Epithelial cell of prostate (primary cell): Measurements from ENCODE around the gene TRIM71.
"Not testable (repeated sequence)": the region's sequence is repeated elsewhere in the genome, so short reads cannot be mapped to it uniquely, and the experiment has no call there.

Experiments used
- DNase-seq: peaks from one replicate; pipeline ENCODE4 v3.0.0-alpha.2; 2011; ENCODE audit warnings: low read depth, low spot score
- H3K27ac ChIP-seq: fragments of 450-650 bp; 2 replicates; pipeline ENCODE4 v1.5.1; 2017; ENCODE audit warnings: mild to moderate bottlenecking

Gene TRIM71

GRCh38 chr3:32841867-32842470 lies 24.2 kb downstream of the TRIM71 start:
- no peak overlapping the region for H3K27ac ChIP-seq
- DNase-seq, result no peak

GRCh38 chr3:32842531-32842931 lies 24.7 kb downstream of the TRIM71 start:
- H3K27ac ChIP-seq, result no peak overlapping the region
- no peak for DNase-seq

DNA sequence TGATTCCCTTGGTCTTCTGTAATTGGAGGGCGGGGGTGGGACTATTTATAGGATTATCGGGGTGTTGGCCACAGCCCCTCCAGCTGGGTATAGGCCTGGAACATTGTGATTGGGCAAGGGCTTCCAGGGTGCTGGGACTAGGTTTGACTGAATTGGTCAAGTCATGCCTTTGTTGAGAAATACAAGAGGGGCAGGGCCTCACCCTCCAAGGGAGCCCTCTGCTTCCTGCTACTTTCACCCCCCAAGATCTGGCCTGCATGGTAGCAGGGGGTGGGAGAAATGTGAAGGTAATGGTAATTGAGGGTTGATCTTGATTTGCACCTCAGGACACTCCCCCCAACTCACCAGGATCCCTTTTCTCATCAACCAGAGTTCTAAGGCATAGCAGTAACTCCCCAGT lies 25.2 kb downstream of the TRIM71 start:
- H3K27ac ChIP-seq, result no peak overlapping the region
- DNase-seq, result no peak

- DNase-seq, result no peak
- H3K27ac ChIP-seq, result no peak overlapping the region
Observed at GRCh38 chr3:32843510-32844321, 25.9 kb downstream of the TRIM71 start.

DNA sequence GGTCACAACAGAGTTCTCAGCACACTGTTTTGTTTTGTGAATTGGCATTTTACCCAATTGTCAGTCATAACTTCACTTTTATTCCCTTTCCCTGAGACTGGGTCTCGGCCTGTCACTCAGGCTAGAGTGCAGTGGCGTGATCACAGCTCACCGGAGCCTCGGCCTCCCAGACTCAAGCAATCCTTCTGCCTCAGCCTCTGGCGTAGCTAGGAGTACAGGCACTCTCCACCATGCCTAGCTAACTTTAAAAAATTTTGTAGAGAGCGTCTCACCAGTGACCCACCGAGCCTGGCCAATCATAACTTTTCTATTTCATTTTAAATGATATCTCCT lies 26.5 kb downstream of the TRIM71 start:
- no peak for DNase-seq
- H3K27ac ChIP-seq, result no peak overlapping the region

DNA sequence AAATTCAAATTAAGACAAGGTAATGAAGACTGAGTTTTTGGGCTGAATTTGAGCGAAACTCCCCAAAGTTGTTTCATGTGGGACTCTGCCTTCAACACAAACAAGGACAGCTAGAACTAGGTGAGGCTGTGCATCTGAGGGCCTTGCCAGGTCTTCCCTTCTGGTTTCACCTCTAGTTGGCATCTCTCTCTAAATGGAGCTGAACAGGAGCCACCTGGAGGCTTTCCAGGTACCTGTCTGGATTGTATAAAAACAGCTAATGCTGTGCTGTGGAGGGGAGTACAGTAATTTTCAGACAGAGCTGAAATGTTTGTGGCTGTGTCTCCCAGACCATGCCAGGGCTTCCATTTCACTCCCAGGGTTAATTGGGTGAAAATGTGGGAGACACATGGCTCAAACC lies 27.1 kb downstream of the TRIM71 start:
- no peak for DNase-seq
- H3K27ac ChIP-seq, result no peak overlapping the region

- DNase-seq, H3K27ac ChIP-seq: not testable (repeated sequence)
Observed at GRCh38 chr3:32845546-32845945, 27.7 kb downstream of the TRIM71 start.

DNA sequence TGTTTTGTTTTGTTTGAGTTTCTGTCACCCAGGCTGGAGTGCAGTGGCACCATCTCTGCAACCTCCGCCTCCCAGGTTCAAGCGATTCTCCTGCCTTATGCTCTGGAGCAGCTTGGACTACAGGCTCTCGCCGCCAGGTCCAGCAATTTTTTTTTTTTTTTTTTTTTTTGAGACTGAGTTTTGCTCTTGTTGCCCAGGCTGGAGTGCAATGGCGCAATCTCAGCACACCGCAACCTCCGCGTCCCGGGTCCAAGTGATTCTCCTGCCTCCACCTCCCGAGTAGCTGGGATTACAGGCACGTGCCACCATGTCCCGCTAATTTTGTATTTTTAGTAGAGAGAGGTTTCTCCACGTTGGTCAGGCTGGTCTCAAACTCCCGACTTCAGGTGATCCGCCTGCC lies 29.2 kb downstream of the TRIM71 start:
- H3K27ac ChIP-seq, DNase-seq: not testable (repeated sequence)

- H3K27ac ChIP-seq, result no peak overlapping the region
- no peak for DNase-seq
Observed at GRCh38 chr3:32847528-32847927, 29.7 kb downstream of the TRIM71 start.

DNA sequence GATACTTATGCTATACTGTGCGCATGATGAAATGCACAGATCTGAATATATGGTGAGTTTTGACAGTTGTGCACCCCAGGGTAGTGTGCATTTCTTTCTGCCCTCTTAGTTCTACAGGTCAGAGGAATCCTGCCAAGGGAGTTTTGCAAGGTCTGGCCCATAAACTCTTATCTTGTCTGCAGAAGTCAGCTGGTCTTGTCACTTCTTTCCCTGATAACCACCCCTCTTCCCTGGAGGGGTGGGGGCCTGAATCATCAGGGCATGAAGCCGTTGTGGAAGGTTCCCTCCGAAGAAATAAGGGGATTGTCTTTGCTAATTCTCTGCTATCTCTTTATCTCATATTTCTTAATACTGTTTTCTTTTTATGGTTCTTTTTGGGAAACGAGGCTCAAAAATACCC lies 30.4 kb downstream of the TRIM71 start:
- H3K27ac ChIP-seq, result no peak overlapping the region
- no peak for DNase-seq

- no peak for DNase-seq
- H3K27ac ChIP-seq, result no peak overlapping the region
Observed at GRCh38 chr3:32849046-32849445, 31.2 kb downstream of the TRIM71 start.

- DNase-seq, result no peak
- no peak overlapping the region for H3K27ac ChIP-seq
Observed at GRCh38 chr3:32850226-32850625, 32.4 kb downstream of the TRIM71 start.

- DNase-seq, result no peak
Observed at GRCh38 chr3:32850636-32851035, 32.8 kb downstream of the TRIM71 start.

DNA sequence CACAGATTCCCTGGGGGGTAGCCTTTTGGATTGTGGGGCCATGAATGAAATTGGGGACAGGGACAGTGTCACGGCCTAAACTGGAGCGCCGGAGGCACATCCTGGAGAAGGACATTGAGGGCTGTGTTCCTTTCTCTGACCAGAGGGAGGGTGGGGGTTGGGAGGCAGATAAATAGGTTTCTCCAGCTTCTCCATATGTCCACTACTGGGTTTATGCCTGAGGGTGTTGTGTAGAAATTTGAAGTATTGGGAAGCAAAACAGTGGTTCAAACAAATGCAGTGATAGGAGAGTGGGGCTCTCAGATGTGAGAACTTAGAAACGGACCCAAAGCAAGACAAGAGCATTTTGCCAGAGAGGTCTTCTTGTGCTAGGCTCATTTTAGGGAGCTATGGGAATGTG lies 34.3 kb downstream of the TRIM71 start:
- no peak overlapping the region for H3K27ac ChIP-seq
- DNase-seq, result no peak

More at GRCh38 chr3:32850636-32851035, 32.8 kb downstream of the TRIM71 start:
- no peak overlapping the region for H3K27ac ChIP-seq

DNA sequence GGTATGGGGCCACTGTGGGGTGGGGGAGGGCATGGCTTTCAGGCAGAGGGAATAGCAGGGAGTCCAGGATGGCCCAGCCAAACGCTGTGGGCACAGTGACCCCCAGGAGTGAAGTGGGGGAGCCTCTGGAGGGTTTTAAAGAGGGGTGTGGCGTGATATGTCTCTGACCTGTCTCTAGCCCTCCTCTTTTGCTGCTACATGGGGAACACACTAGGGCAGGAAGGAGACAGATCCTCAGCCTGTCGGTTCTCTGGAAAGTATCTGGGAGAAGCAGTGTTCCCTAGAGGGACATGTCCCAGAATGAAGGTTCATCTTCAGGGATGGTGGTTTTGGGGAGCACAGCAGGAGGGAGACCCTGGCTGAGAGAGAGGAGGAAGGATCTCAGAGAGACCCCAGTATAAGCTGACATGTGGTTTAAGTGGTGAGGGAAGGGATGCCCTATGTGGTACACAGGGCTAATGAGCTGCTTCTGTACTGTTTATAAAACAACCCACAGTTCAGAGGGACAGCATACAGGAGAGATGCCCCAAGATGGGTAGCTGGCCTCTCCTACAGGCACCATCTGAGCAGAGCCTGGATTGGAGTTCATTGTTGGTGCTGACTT lies 37.7 kb downstream of the TRIM71 start:
- no peak for DNase-seq
- no peak overlapping the region for H3K27ac ChIP-seq

GRCh38 chr3:32856355-32856889 lies 38.6 kb downstream of the TRIM71 start:
- H3K27ac ChIP-seq, result no peak overlapping the region
- DNase-seq, result no peak

GRCh38 chr3:32856901-32857507 lies 39.2 kb downstream of the TRIM71 start:
- no peak overlapping the region for H3K27ac ChIP-seq
- no peak for DNase-seq

GRCh38 chr3:32857921-32858320 lies 40.1 kb downstream of the TRIM71 start:
- DNase-seq, result no peak
- H3K27ac ChIP-seq, result no peak overlapping the region

- H3K27ac ChIP-seq, result no peak overlapping the region
- no peak for DNase-seq
Observed at GRCh38 chr3:32859604-32860237, 41.9 kb downstream of the TRIM71 start.

- no peak overlapping the region for H3K27ac ChIP-seq
- DNase-seq, result no peak
Observed at GRCh38 chr3:32860499-32860898, 42.7 kb downstream of the TRIM71 start.
